SIG-M5 (cell line): ENCODE data around the gene AADACL4.

ENCODE experiments used
- DNase-seq: peaks from one replicate; lab custom pipeline; 2025; lab: John Stamatoyannopoulos, UW

The AADACL4 gene

DNA sequence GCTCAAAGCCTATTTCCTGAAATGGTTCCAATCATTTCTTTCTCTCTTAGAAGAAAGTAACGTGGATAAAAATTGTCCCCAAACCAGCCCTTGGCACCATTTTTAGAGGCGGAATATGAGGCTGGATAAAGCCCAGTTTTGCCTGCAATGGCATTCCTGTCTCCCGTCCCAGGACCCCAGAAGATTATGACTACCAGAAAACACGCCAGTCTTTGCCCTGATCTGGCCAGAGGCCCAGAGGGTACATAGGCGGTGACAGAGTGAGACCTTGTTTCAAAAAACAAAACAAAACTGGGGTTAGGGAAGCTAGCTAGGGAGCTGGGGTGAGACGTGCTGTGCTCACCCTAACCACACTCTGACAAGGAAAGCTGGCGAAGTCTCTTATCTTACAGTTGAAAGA, at the start of gene AADACL4:
TSS of gene AADACL4 (plus strand) at position 301 of the 400 bp plus-strand sequence. CDS start 462 bp downstream, outside the sequence.
- DNase-seq: no peak

DNA sequence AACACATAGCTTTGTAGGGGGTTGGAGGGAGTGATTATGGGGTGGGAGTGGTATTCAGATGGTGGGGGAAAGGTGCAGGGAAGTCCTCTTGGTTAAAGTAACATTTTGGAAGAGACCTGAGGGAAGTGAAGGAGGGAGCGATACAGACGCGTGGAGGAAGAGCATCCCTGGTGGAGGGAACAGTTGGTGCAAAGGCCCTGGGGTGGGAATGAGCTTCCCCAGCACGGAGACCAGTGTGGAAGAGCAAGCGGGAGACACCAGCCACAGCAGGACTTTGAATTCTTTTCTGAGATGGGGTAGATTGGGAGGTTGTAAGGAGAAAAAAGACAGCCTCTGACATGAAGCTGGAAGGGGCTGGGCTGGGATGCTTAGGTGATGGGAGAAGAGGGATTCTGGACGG, 49.4 kb upstream of the AADACL4 start:
- DNase-seq: no peak

DNA sequence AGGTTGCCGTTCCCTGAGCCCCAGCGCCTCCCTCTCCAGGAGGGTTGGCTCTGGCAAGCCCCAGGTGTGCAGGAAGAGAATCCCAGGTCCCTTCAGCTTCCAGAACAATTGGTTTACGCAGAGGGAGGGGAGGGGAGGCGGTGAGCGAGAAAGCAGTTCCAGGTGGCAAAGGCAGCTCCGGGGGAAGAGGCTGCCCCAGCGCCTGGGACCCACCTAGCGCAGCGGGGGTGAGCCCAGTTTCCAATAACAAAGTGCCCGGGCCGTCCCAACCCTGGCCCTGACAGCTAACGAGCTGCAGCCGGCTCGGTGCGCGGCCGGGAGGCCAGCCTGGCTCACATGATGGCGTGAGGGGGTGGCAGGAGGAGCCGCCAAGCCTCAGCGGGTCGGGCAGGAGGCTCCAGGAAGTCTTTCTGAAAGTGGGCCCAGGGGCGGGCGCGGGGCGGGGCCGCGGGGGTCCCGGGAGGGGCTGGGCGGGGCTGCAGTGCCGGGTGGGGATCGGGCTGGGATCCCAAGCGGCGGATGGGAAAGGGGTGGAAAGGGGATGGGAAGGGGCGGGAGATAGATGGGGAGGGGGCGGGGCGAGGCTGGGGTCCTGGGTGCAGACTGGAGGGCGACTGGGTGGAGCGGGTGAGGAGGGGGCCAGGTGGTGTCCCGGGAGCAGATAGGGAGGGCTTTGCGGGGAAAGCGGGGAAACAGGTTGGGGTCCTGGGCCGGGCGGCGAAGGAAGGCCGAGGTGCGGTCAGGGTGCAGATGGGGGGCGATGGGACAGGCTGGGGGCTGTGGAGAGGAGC, 48.7 kb upstream of the AADACL4 start:
- DNase-seq: no peak

DNA sequence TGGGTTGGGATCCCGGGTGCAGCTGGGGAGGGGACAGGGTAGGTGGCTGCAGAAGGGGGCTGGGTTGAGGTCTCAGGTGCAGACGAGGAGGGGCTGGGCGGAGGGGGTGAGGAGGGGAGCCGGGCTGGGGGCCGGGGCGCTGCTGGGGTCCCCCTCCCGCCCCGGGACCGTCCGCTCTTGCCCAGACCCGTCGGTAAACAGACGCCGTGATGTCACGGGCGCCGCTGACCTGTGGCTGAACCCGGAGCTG, 48.2 kb upstream of the AADACL4 start:
- no peak for DNase-seq

DNA sequence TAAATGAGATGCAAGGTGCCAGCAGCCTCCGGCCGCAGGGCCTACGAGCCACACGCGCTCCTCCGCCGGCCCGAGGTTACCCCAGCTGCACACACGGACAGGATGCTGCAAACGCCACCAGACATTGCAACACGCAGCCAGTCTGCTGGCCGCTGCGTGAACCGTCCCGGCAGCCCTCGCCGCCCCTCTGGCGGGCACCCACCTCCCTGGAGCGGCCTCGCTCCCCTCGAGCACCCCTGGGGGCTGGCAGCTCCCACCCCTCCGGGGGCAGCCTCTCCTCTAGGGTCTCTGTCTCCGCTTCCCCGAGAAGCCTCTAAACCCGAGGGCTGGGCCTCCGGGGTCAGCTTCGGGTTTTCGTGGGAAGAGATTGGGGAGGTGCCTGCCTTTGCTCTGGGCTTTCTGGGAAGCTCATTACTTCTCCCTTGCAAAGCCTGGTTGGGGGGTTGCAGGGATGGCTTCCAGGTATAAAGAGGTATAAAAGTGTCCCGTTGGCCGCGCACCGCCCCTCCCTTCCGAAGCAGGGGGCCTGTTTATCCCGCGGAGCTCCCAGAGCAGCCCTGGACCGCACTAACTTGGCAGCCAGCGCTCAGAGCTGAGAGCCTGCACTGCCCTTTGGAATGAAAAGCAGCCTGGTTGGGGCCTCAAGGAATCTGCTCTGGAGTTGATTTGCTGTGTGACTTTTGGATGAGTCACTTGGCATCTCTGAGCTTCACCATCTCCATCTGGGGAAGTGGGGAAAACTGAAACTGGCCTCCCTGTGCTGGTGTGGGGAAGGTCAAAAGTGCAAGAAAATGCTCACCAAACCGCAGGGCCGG, 47.7 kb upstream of the AADACL4 start:
- DNase-seq: no peak

DNA sequence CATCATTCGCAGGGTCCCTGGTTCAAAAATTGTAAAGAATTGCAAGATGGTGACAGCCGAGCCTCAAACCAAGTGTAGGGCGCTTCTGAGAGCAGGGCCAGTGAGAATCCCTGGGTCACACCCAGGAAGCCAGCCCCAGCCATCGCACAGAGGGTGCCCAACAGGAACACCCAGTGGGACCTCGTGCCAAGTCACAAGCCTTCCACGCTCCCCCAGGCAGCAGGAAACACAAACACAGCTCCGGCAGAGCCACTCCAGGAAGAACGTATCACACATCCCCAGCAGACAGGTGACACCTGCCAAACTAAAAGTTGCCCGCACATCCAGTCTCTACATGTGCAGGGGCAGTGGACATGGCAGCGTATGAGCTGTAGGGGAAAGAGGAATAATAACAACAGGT, 46.1 kb upstream of the AADACL4 start:
- no peak for DNase-seq

DNA sequence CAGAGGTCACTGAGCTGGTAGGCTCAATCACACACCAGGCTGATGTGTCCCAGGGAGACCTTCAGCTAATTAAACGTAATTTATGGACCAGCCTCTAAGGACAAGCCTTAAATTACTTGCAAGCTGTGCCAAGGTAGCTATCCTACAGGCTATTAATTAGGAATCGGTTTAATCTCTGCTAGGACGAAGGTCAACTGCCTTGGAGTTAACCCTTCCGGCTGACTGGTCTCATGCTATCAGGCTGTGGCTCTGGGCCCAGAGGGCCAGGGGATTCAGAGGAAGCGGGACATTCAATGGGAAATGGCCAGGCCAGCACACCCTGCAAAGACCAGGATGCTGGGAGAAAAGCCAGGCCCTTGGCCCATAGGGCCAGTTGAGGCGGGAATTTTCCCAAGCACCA, 44.9 kb upstream of the AADACL4 start:
- no peak for DNase-seq

DNA sequence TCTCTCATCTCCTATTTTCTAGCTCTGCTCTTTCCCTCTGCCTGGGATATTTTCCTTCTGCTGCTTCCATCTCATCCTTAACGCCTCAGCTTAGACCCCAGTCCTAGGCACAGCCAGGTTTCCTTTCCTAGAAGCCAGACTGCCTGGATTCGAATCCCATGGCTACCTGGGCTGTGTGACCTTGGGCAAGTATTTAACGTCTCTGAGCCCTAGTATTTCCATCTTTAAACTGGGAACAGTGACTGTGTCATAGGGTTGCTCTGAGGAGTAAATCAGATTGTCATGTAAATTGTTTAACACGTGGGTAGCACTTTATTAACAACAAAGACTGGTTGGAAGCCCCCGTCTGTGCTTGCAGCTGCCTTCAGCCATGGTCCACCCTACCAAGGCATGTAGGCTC, 44.2 kb upstream of the AADACL4 start:
- DNase-seq: no peak

DNA sequence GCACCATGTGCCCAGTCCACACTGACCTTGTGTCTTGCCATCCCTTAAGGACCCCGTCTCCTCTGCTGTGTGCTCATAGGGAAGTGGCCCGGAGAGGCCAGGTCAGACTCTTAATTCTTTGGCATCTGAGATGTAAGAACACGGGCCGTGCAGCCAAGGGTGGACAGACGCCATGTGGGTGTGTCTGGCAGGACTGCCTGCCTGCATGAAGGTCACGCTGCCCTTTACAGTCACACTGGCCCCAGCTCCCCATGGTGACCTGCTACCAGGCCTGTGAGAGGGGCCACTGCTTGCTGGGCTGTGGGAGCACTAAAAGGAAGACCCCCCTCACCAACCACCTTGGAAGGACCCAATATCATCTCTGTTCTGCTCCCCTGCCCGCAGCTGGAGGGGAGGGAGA, 43.5 kb upstream of the AADACL4 start:
- no peak for DNase-seq

DNA sequence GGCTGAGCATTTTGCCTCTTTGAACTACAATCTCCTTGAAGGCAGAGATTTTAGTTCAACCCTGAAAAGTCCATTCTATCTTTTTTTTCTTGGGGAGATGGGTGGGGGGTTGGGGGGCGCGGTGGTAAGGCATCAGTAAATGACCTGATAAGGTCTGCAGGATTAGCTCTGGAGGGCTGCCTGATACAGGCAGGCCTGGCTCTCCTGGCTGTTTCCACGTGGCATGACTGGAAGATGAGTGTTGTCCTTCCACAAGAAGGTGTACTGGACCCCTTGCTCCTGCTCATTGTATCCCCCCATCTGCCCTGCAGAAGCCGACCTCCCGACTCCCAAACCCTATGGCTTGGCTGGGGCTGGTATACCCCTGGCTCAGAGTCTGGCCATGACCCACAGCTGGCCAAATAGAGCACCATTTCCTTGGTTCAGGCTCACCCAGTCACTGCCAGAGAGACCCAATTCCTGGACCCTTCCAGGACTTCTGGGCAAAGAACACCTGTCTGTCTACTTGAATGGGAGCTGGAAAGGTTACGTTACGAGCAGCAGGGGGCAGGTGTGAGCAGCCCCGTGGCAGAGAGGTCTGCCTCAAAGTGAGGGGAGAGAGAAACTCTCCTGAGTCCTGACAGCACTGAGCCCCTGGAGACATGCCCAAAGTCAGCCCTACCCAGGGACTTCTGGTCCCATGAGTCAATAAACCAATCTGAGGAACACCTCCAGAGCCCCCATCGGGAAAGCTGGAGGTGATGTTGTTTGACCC, 42.8 kb upstream of the AADACL4 start:
- DNase-seq: no peak

DNA sequence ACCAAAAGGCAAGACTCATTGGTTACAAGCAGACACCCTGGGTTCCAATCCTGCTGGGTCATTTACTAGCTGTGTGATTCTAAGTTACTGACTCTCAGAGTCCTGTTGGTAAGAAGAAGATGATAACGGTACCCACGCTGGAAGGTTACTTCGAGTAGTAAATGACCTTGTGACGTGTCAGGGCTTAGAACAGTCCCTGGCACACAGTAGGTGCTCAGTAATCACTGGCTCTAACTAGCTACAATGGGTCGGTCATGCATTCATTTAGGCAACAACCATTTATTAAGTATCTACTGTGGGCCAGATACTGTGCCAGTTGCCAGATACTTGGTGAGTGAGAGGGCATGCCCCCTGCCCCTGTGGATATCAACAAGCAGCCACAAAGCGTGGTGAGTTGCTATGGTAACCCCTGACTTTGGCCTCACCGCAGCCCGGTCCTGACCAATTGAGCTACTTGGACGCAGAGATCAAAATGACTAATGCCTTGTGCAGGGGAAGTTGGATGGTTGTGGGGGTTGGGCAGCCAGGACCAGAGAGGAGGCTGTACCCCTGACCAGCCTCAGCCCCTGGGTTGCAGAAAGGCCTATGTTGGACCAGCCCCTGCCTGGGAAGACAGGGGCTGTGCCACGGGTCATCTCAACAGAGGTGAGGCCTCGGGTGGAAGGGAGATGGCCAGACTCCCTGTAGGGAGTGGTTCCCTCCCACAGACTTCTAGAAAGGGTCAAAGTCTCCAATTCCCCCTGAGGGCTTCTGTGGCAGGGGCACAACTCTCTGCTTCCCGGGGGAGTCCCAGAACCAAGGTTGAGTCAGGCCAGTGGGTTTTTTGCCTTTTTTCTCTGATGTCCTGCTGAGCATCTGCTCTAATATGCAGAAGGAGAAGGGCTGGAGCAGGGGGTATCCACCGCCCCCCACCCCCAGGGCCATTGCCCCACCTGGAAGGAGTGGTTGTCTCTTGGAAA, 41.9 kb upstream of the AADACL4 start:
- no peak for DNase-seq

DNA sequence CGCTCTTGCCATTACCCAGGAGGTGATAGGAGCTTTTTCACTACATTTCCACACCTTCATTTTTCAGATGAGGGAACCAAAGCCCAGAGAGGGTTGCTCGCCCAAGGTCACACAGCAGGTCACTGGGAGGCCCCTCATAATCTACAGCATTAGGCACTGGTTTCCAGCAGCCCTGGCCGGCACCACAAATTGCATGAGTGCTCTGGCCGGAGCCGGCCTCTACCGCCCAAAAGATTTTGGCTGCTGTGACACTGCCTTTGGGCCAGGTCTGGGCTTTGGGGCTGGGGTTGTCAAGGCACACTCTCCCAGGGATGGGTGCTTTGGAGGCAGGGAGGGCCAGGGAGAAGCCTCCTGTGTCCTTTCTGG, 41.2 kb upstream of the AADACL4 start:
- no peak for DNase-seq

DNA sequence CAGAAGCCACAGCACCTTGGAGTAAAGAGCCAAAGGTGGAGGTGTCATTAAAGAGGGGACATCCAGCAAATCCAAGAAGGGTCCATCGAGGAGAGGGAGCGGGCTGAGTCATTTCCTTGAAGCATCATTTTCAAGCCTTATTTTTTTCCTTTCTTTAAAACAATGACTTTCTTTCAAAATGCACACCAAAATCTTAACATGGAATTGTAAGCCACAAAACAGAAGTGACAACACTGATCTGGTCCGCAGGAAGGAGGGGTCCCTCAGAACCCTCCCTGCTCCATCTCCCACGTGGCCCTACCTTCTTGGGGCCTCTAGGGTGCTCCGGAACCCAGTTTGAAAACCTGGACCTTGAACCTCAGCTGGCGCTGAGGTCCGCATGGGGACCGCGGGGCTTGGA, 40.7 kb upstream of the AADACL4 start:
- DNase-seq: no peak

DNA sequence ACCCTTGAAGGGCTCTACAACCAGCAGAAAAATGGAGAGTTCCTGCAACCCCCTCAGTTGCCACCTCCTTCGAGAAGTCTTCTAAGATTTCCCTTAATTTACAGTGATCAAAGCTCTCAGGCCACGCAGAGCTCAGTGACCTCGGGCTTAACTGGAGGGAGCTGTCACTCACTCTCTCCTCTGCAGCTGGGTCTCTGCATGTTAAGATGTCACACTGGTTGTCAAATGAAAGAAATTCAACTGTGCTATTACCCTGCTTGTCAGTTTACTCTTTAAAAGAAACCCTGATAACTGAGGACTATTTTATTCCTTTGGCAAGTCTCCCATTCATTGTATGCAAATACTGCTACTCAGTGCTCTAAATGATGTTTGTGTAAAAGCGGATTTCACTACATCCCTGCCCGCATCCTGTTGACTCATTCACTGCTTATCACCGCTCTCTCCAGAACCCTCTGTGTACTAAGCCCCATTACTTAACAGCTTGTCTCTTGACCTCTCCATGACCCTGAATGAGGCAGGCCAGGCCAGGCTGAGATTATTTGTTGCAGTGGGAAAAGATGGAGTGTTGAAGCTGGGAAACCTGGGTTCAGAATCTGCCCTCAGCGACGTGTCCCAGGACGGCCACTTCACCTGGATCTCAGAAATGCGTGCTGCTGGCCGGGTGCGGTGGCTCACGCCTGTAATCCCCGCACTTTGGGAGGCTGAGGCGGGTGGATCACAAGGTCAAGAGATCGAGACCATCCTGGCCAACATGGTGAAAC, 39.6 kb upstream of the AADACL4 start:
- peak; percentile 75 for DNase-seq

DNA sequence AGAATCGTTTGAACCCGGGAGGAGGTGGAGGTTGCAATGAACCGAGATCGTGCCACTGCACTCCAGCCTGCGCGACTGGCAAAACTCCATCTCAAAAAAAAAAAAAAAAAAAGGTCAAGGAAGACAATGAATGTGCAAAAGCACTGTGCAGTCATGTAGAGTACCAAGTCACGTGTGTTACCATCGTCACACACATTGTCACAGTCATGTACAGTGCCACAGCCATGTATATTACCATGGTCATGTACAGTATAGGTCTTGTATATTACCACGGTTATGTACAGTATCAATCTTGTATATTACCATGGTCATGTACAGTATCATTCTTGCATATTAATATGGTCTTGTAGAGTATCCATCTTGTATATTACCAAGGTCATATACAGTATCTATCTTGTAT, 38.9 kb upstream of the AADACL4 start:
- DNase-seq: no peak

DNA sequence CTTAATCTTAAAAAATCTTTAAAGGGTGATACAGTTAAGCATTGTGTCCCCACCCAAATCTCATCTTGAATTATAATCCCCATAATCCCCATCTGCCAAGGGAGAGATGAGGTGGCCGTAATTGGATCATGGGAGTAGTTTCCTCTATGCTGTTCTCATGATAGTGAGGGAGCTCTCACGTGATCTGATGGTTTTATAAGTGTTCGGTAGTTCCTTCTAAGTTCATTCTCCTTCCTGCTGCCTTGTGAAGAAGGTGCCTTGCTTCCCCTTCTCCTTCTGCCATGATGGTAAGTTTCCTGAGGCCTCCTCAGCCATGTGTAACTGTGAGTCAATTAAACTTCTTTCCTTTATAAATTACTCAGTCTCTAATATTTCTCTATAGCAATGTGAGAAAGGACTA, 36.6 kb upstream of the AADACL4 start:
- DNase-seq: no peak

DNA sequence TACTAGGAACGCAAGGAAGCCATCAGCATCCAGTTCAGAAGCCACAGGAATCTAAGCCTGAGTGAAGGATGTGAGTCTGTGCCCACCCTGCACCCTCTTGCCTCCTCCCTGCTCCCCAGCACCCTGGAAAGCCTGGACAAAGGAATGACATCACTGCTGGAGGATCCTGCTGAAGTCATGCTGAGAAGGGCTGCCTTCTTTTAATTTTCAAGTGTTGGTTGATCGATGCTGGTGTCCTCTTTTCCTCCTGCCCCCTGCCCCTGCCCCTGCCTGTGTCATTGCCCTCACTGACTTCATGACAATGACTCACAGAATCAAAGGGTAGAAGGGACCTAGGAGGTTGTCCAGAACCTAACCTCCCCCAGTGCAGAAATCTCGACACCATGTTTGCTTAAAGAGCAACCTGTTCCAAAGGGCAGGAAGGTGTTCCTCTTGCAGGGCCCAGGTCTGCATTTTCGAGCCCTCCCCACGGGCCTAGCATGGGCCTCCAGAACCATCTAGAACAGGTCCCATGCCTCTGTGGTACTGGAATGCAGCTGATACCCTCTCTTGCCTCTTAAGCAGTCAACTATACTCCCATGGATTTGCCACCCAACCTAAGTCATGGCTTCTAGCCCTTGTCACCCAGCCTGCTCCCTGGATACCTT, 35.5 kb upstream of the AADACL4 start:
- DNase-seq: no peak

DNA sequence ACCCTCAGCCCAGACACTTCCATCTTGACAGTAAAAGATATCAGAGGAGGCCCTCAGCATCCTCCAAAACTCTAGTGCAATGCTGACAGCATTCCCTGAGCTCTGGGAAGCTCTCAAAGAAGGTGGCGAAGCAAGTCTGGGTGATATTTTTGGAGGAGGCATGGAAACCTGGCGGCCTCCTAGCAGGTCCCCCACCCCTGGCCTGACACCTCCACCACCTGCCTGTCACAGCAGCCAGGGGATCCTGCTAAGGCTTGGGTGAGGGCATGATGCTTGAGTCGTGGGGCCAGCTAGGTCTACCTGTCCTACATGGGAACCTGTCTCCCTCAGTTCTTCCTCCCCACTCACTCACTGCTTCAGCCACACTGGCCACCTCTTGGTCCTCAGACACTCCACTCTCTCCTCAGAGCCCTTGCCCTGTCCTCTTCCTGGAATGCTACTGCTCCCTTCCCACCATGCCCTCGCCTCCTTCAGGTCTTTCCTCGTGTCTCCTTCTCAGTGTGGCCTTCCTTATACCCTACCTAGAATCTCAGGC, 34.3 kb upstream of the AADACL4 start:
- DNase-seq: no peak

DNA sequence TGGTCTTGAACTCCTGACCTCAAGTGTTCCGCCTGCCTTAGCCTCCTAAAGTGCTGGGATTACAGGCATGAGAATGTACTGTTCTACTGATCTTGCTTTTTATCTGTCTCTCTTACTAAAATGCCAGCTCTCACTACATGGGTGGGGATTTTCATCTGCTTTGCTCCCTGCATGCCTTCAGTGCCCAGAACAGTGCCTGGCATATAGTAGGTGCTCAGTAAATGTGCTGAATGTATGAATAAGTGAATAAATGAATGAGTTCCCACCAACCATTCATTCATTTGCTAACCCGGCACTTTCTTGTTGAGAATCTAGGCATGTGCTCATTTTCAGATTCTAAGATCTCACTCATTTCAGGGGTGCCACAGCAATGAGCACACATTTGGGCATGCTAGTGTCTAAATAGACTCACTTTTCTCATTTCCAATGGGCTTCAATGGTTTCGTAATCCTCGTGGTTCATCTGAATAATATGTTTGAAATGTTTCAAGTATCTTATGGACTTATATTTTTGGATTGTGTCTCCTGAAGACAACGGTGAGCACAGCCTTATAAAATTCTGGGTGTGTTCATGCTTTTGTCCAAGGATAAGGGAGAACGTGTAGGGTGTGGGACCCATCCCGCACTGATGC, 33.5 kb upstream of the AADACL4 start:
- no peak for DNase-seq

DNA sequence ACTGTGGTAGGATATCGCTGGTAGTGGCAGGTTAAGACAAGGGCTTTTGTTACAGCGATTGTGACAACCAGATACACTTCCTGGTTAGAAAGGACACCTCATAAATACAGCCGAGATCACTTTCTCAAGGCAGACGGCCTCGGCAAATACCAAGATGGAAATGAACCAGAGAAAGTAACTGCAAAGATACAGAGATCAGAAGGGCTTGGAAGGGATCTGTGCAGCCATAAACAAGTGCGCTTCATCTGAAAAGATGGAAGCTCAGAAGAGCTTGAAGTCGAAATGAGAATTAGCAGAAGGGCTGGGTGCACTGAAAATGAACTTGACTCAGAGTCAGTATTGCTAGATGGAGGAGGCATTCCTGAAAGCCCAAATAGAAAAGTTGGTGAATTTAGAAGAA, 32.9 kb upstream of the AADACL4 start:
- DNase-seq: no peak
